Prostate gland (tissue), 2 donors: Measurements from ENCODE around the gene SLC6A6. TPM values are rescaled to one million over a fixed set of nuclear protein-coding genes. Genes with fewer than 3 reads are reported as not detected.

ENCODE experiments used
- DNase-seq: peaks from one replicate; pipeline ENCODE4 v3.0.0-alpha.2; 2019; ENCODE audit warnings: low spot score
- H3K27ac ChIP-seq, 2 donors: fragments of 200-600 bp; sonication (generic); 2 replicates each; pipeline ENCODE4 v1.5.1; 2017 to 2019
- H3K27me3 ChIP-seq: fragments of 200-600 bp; sonication (generic); replicated peaks from 2 replicates; pipeline ENCODE4 v1.5.1; 2019; ENCODE audit not compliant: insufficient read depth
- H3K36me3 ChIP-seq, 2 donors: fragments of 200-600 bp; sonication (generic); 1 replicate in 1 of 2; 2 replicates in 1 of 2; pipeline versions ENCODE4 v1.5.1 to v1.8.1; 2017 to 2019
- H3K4me1 ChIP-seq: fragments of 200-600 bp; sonication (generic); replicated peaks from 2 replicates; pipeline ENCODE4 v1.5.1; 2019
- H3K4me3 ChIP-seq, 2 donors: fragments of 200-600 bp; sonication (generic); 2 replicates each; pipeline ENCODE4 v1.5.1; 2017 to 2019
- H3K9me3 ChIP-seq: fragments of 200-600 bp; sonication (generic); 2 replicates; pipeline ENCODE4 v1.5.1; 2017
- POLR2A ChIP-seq: fragments of 450-650 bp; IDR thresholded peaks from one replicate; pipeline ENCODE4 v1.6.1; 2016; ENCODE audit warnings: antibody characterized with exemption, mild to moderate bottlenecking
- POLR2AphosphoS5 ChIP-seq: sonication (generic); formaldehyde crosslinking; IDR thresholded peaks from one replicate; pipeline ENCODE4 v1.6.1; 2017; ENCODE audit warnings: antibody characterized with exemption
- WGBS: methylation state at CpG from one replicate; pipeline ENCODE4 v1.1.5; 2018; 5-methylcytosine and 5-hydroxymethylcytosine counted together
- intact Hi-C: fragments of 100-400 bp; cut with DNase I; formaldehyde crosslinking; loops from one replicate; pipeline ENCODE4 v1.14.2; 2022
- total RNA-seq, 2 donors: library from RNA; depleted of rRNA; stranded (reverse); fragments of >200 nt; gene quantifications; one replicate each; pipeline ENCODE4 v1.1.0, GENCODE V29; 2016
- TF ChIP-seq, protein P1 (sequence below), 4 experiments: fragments of 200-600 bp in 2 of 4; fragments of 450-650 bp in 2 of 4; sonication (generic) in 2 of 4; IDR thresholded peaks; 1 replicate in 3 of 4; 2 replicates in 1 of 4; pipeline ENCODE4 v1.5.1; 2016 to 2019; ENCODE audit warnings: antibody characterized with exemption in 4 of 4, mild to moderate bottlenecking in 2 of 4, moderate library complexity in 2 of 4

Gene SLC6A6
- total RNA-seq, 2 donors from 2014 or later = 6.9 to 24.5 TPM

DNA sequence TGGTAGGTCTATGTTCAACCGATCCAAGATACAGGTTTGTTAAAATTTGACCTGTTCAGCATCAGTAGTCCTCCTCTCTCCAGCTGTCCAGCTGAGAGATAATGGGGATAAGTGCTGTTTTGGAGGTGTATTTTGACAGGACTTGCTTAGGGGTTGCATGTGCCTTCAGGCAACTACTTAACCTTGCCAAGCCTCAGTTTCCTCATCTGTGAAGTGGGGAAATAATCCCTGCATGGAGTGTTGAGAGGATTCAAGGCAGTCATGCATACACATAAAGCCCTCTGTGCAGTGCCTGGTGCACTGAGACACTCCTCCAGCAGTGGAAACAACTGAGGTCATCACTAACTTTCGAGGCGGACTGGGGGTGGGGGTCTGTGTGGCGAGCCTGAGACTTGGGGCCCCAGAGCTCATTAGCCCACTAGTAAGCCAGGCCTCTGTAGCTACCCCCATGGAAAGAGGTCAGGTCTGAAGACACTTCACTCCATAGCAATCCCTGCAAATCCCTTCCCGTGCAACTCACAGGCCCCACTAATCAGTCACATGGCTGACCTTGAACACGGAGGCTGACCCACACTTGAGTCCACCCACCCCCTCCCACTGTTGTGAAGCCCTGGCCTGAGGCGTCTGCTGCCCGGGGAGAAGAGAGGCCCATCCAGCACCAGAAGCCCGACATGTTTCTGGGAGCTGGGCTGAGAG lies 25.9 kb upstream of the SLC6A6 start:
- no peak overlapping the region for H3K27ac ChIP-seq
- H3K36me3 ChIP-seq = no peaks in the 10 kb centered on the region
- TF ChIP-seq, protein P1, sequence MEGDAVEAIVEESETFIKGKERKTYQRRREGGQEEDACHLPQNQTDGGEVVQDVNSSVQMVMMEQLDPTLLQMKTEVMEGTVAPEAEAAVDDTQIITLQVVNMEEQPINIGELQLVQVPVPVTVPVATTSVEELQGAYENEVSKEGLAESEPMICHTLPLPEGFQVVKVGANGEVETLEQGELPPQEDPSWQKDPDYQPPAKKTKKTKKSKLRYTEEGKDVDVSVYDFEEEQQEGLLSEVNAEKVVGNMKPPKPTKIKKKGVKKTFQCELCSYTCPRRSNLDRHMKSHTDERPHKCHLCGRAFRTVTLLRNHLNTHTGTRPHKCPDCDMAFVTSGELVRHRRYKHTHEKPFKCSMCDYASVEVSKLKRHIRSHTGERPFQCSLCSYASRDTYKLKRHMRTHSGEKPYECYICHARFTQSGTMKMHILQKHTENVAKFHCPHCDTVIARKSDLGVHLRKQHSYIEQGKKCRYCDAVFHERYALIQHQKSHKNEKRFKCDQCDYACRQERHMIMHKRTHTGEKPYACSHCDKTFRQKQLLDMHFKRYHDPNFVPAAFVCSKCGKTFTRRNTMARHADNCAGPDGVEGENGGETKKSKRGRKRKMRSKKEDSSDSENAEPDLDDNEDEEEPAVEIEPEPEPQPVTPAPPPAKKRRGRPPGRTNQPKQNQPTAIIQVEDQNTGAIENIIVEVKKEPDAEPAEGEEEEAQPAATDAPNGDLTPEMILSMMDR (IDR thresholded peaks at IDR 0.05) = no peak
- no peak for TF ChIP-seq POLR2AphosphoS5
- no peak for TF ChIP-seq POLR2A
- DNase-seq = no peak
- H3K9me3 ChIP-seq = no peaks in the 10 kb centered on the region
- H3K4me1 ChIP-seq = peaks cover 5% of the 10 kb centered on the region
- WGBS = 92% methylated on average over 8 of the region's 9 CpGs
- H3K4me3 ChIP-seq = no peak overlapping the region
- H3K27me3 ChIP-seq = no peaks in the 10 kb centered on the region
- intact Hi-C loops = no loop called here

DNA sequence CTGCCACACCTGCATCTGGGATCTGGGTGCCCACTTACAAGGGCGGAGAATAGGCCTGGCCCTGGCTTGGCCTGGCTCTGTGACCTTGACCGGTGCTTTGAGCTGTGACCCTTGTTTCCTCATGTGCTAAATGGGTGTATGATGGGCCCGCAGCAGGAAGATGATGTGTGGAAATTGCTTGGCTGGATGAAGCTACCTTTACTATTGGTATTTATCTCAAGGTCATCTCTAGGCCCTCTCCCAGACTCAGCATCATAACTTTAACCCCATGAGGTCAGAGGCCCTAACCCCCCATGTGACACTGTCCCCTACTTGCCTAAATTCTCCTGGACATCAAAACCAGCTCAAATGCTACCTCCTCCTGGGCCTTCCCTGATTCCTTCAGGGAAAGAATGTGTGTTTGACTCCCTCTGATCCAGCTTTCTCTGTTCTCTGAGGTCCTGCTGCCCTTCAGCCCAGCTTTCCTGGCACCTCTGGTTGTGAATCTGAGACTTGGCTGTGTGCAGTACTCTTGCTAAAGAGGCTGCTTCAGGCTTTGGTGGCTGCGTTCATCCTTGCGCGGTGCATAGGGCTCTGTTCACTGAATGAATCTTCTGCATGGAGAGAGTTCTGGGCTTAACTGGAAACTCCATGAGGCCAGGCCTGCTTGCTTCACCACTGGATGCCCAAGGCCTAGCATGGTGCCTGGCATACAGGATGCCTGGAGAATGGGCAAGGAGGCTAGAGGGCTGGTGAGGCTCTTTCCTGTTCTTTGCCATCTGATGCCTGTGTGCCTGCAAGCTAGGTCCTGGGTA lies 25.2 kb upstream of the SLC6A6 start:
- no peaks in the 10 kb centered on the region for H3K36me3 ChIP-seq
- H3K4me3 ChIP-seq = no peak overlapping the region
- intact Hi-C loops = no loop called here
- no peak overlapping the region for H3K27ac ChIP-seq
- no peaks in the 10 kb centered on the region for H3K27me3 ChIP-seq
- TF ChIP-seq, protein P1 (IDR thresholded peaks at IDR 0.05) = no peak
- TF ChIP-seq POLR2A = no peak
- no peak for TF ChIP-seq POLR2AphosphoS5
- 98% methylated on average over 6 of the region's 6 CpGs for WGBS
- no peaks in the 10 kb centered on the region for H3K9me3 ChIP-seq
- H3K4me1 ChIP-seq = no peaks in the 10 kb centered on the region
- DNase-seq = no peak

DNA sequence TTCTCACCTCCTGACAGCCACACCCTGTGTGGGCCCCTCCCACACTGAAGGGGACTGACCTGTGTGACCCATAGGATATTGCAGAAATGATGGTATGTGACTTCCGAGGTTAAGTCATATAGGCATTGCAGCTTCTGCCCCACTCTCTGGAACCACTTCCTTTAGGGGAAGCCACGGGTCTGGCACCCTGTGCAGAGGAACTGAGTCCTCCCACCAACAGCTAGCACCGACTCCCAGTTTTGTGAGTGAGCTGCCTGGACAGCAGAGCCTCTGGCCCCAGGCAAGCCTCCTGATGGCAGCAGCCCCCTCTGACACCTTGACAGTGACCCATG lies 24.6 kb upstream of the SLC6A6 start:
- Histone ChIP-seq H3K27me3 (no peaks in the 10 kb centered on the region), H3K27ac (no peak overlapping the region), H3K4me1 (no peaks in the 10 kb centered on the region), H3K9me3 (no peaks in the 10 kb centered on the region), H3K4me3 (no peak overlapping the region), H3K36me3 (no peaks in the 10 kb centered on the region)
- TF ChIP-seq, protein P1 (IDR thresholded peaks at IDR 0.05) = no peak
- TF ChIP-seq POLR2AphosphoS5 (no peak), POLR2A (no peak)
- WGBS = 74% methylated on average over 3 of the region's 3 CpGs
- DNase-seq = no peak
- intact Hi-C loops = no loop called here

DNA sequence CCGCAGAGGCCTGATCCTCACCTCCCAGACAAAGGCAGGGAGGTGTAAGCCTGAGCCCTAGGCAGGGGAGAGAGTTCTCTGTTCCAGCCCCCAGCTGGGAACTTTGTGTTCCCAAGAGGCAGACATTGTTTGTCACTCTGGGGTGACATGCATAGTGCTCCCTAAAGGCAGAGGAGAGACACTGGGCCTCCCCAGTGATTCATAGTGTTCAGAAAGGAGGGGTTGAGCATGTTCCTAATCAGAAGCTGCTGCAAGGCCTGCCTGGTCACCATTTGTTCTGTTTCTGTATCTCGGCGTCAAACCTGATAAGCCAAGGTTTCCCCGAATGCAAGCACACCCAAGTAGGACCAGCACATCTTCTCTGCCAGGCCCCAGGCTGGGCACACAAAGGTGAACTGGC lies 24.0 kb upstream of the SLC6A6 start:
- no peak overlapping the region for H3K4me3 ChIP-seq
- no peak overlapping the region for H3K27ac ChIP-seq
- H3K27me3 ChIP-seq = no peaks in the 10 kb centered on the region
- no peak for DNase-seq
- no peaks in the 10 kb centered on the region for H3K4me1 ChIP-seq
- 96% methylated on average over 4 of the region's 4 CpGs for WGBS
- H3K36me3 ChIP-seq = no peaks in the 10 kb centered on the region
- TF ChIP-seq POLR2A = no peak
- TF ChIP-seq, protein P1 (IDR thresholded peaks at IDR 0.05) = no peak
- no peak for TF ChIP-seq POLR2AphosphoS5
- no peaks in the 10 kb centered on the region for H3K9me3 ChIP-seq
- intact Hi-C loops = no loop called here

DNA sequence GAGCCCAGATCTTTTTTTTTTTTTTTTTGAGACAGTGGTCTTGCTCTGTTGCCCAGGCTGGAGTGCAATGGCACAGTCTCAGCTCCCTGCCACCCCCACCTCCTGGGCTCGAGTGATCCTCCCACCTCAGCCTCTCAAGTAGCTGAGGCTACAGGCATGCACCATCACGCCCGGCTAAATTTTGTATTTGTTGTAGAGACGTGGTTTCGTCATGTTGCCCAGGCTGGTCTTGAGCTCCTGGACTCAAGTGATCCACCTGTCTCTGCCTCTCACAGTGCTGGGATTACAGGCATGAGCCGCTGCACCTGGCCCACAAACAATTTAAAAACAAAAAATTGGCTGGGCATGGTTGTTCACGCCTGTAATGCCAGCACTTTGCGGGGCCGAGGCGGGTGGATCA lies 22.6 kb upstream of the SLC6A6 start:
- Histone ChIP-seq H3K36me3 (no peaks in the 10 kb centered on the region), H3K4me1 (no peaks in the 10 kb centered on the region), H3K27me3 (no peaks in the 10 kb centered on the region), H3K4me3 (no peak overlapping the region), H3K9me3 (no peaks in the 10 kb centered on the region), H3K27ac (no peak overlapping the region)
- no peak for DNase-seq
- intact Hi-C loops = no loop called here
- WGBS = 61% methylated on average over 10 of the region's 10 CpGs
- no peak for TF ChIP-seq POLR2AphosphoS5
- TF ChIP-seq POLR2A = no peak
- TF ChIP-seq, protein P1 (IDR thresholded peaks at IDR 0.05) = no peak
